SK-MEL-5 (cell line): Measurements from ENCODE around the gene IFNL3. TPM values are rescaled to one million over a fixed set of nuclear protein-coding genes. Genes with fewer than 3 reads are reported as not detected.

Experiments
- DNase-seq: peaks from one replicate; pipeline ENCODE4 v3.0.0-alpha.2; 2016; ENCODE audit warnings: low read depth, low spot score
- in situ Hi-C: cut with HindIII; loops from 2 replicates; pipeline ENCODE4 v1.10.0; 2016; ENCODE audit warnings: low sequenced_read_pairs, high pct_unique_total_duplicates, low pct_unique_long_range_greater_than_20kb
- total RNA-seq: library from RNA; depleted of rRNA; stranded (reverse); fragments of >200 nt; shearing (Covaris generic); gene quantifications from 2 replicates; pipeline ENCODE4 v1.2.3, GENCODE V29; 2014; rRNA removed

The IFNL3 gene
- total RNA-seq, 1 experiment from 2014 or later = not detected

GRCh38 chr19:39202998-39203355 is 41.8 kb downstream of the IFNL3 start:
- in situ Hi-C loops = no loop called here
- DNase-seq = no peak

- no peak for DNase-seq
- in situ Hi-C loops = no loop called here
Measured at GRCh38 chr19:39200803-39201115, 44.0 kb downstream of the IFNL3 start.

GRCh38 chr19:39200066-39200802 is 44.6 kb downstream of the IFNL3 start:
- in situ Hi-C loops = no loop called here
- DNase-seq = no peak

GRCh38 chr19:39199025-39199424 is 45.8 kb downstream of the IFNL3 start:
- DNase-seq = peak; percentile 89
- in situ Hi-C loops = no loop called here

DNA sequence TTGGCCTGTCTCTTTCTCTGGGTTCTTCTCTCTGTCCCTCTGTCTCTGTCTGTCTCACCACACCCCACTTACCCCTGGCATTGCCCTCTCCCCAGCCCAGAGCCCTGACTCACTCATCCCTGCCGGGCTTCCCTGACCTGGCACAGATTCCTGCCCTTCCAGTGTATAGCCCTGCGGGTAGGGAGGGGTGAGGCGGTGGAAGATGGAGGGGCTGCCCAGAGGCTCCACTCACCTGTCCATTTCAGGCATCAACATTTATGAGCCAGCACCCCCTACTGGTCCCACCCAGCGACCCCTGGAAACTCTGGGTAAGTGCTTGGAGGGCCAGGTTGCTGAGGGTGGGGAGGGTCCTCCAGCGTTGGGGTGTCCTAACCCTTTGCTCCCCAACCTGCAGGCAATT is 47.0 kb downstream of the IFNL3 start:
- DNase-seq = no peak
- in situ Hi-C loops = no loop called here

DNA sequence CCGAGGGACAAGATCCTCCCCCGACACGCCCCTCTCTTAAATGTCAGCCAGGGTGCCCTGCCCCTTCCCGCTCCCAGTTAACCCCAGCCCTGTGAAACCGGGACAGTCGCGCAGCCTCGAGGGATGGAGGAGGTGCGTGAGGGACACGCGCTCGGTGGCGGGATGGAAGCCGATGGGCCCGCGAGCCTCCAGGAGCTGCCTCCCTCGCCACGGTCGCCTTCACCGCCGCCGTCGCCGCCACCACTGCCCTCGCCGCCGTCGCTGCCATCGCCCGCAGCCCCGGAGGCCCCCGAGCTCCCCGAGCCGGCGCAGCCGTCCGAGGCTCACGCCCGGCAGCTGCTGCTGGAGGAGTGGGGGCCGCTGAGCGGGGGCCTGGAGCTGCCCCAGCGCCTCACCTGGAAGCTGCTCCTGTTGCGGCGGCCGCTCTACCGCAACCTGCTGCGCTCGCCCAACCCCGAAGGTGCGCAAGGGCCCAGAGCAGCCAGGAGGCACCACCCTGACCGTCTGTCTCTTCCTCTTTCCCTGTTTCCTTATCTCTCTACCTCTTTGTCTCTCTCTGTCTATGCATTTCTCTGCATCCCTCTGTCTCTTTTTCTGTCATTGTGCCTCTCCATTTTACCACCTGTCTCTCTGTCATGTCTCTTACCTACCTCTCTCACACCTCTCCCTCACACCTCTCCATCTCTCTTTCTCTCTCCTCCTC is 47.8 kb downstream of the IFNL3 start, which contains the start of gene NCCRP1:
TSS of gene NCCRP1 (plus strand) at position 105 of the 703 bp plus-strand sequence. CDS start at position 124, 19 bp downstream.
- DNase-seq = no peak
- in situ Hi-C loops = no loop called here

- DNase-seq = no peak
- in situ Hi-C loops = no loop called here
Measured at GRCh38 chr19:39196320-39196719, 48.5 kb downstream of the IFNL3 start.

DNA sequence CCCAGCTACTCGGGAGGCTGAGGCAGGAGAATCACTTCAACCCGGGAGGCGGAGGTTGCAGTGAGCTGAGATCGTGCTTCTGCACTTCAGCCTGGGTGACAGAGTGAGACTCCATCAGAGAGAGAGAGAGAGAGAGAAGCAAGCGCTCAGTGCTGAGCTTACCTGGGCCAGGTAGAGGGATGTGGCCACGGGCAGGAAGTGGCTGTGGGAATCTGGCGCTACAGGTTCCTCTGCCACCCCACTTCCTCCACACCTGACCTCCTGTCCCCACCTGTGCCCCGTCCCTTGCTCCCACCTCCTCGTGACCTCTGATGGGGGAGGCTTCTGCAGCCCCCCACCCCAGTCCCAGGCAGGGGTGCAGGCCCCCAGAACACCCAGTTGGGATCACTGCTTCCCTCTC is 49.1 kb downstream of the IFNL3 start:
- in situ Hi-C loops = no loop called here
- DNase-seq = no peak

DNA sequence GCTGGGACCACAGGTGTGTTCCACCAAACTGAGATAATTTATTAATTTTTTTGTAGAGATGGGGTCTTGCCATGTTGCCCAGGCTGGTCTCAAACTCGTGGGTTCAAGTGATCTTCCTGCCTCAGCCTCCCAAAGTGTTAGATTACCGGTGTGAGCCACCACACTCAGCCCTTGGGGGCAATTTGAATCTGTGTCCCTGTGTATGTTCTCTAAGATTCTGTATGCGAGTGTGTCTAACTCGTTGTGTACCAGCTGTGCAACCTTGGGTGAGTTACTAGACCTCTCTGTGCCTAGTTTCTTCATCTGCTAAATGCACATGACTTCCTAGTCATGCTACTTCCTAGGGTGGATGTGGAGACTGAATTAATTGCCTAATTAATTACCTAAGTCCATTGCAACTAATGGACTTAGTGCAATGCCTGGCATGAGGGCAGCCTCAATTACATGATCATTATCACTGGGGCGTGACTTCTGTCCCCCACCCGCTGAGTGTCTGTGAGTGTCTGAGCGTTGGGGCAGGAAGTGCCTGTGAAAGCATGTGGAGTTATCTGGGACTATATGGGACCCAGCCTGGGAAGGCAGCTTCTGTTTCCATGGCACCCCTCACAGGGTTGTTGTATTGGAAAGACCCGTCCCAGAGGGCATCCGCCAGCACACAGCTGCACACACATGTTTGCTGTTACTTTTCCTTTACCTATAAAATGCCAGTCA is 49.8 kb downstream of the IFNL3 start:
- DNase-seq = no peak
- in situ Hi-C loops = no loop called here

DNA sequence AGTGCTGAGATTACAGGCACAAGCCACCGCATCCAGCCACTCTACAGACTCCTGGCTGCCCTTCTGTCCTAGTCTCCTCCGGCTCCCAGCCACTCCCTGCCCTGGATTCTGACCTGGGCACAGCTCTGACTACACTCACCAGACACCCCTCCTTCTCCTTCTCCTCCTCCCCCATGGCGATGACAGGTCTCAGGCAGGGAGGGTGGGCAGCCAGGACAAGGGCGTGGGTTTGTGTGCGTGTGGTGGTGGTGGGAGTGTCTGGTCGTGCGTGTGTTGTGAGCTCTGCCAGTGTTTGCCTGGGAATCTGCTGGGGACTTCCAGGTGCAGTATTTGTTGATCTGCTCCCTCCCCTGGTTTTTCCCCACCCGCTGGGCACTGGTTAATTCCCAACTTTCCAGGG is 51.0 kb downstream of the IFNL3 start:
- in situ Hi-C loops = no loop called here
- no peak for DNase-seq

Other genes starting within 250 kb of the IFNL3 start
- gene FBXO27, start 212.5 kb downstream of the IFNL3 start, total RNA-seq = 0.32 and 1.0 TPM in 2 replicates
- gene ACP7, start 160.6 kb downstream of the IFNL3 start, total RNA-seq = 0.05 TPM in 1 of 2 replicates, not detected in the other
- gene PAK4, start 119.2 kb downstream of the IFNL3 start, total RNA-seq = 3.7 TPM in 2 replicates
- gene NCCRP1, start 48.0 kb downstream of the IFNL3 start, total RNA-seq = 0.21 and 0.67 TPM in 2 replicates
- not detected in 2 replicates for gene SYCN, start 40.7 kb downstream of the IFNL3 start, total RNA-seq
- gene IFNL4, start 3.9 kb upstream of the IFNL3 start, total RNA-seq = not detected in 2 replicates
- not detected in 2 replicates for gene IFNL2, start 23.4 kb upstream of the IFNL3 start, total RNA-seq
- not detected in 2 replicates for gene IFNL1, start 51.4 kb upstream of the IFNL3 start, total RNA-seq
- 1.6 TPM in 2 replicates for gene LRFN1, start 75.9 kb upstream of the IFNL3 start, total RNA-seq
- gene GMFG, start 91.0 kb upstream of the IFNL3 start, total RNA-seq = 0.58 and 0.88 TPM in 2 replicates
- 69.9 and 78.5 TPM in 2 replicates for gene SAMD4B, start 97.4 kb upstream of the IFNL3 start, total RNA-seq
- 21.3 and 29.6 TPM in 2 replicates for gene PAF1, start 146.1 kb upstream of the IFNL3 start, total RNA-seq
- gene MED29, start 146.4 kb upstream of the IFNL3 start, total RNA-seq = 20.9 and 23.2 TPM in 2 replicates
- 2.6 and 3.1 TPM in 2 replicates for gene ZFP36, start 161.8 kb upstream of the IFNL3 start, total RNA-seq
- 22.3 and 27.2 TPM in 2 replicates for gene PLEKHG2, start 167.7 kb upstream of the IFNL3 start, total RNA-seq
- gene RPS16, start 190.9 kb upstream of the IFNL3 start, total RNA-seq = 66.0 and 110 TPM in 2 replicates
- 98.8 and 113 TPM in 2 replicates for gene SUPT5H, start 200.6 kb upstream of the IFNL3 start, total RNA-seq
- gene TIMM50, start 235.8 kb upstream of the IFNL3 start, total RNA-seq = 431 and 474 TPM in 2 replicates